ENCODE data around the gene NRSN1.

DNA sequence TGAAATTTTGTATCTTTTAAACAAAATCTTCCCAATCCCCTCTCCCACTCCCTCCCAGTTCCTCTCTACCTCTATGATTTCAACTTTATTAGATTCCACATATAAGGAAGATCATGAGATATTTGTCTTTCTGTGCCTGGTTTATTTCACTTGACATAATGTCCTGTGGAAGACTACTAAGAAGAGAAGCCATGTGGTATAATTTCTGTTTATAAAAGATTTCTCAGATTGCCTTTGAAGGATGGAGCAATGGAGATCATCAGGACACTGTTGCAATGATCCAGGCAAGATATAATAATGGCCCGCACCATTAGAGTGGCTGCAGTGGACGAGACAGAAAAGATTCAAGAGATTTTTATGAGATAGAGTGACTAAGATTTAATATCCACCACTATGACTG lies 13.1 kb downstream of the NRSN1 start:
- TF ChIP-seq, protein P1, sequence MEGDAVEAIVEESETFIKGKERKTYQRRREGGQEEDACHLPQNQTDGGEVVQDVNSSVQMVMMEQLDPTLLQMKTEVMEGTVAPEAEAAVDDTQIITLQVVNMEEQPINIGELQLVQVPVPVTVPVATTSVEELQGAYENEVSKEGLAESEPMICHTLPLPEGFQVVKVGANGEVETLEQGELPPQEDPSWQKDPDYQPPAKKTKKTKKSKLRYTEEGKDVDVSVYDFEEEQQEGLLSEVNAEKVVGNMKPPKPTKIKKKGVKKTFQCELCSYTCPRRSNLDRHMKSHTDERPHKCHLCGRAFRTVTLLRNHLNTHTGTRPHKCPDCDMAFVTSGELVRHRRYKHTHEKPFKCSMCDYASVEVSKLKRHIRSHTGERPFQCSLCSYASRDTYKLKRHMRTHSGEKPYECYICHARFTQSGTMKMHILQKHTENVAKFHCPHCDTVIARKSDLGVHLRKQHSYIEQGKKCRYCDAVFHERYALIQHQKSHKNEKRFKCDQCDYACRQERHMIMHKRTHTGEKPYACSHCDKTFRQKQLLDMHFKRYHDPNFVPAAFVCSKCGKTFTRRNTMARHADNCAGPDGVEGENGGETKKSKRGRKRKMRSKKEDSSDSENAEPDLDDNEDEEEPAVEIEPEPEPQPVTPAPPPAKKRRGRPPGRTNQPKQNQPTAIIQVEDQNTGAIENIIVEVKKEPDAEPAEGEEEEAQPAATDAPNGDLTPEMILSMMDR (IDR thresholded peaks at IDR 0.05) = no peak
- TF ChIP-seq POLR2A (IDR thresholded peaks at IDR 0.05) = no peak

Data from esophagus squamous epithelium (tissue), 4 donors.